Measurements from ENCODE around the gene ZBTB11. TPM values are rescaled to one million over a fixed set of nuclear protein-coding genes. Genes with fewer than 3 reads are reported as not detected.
"Not testable (repeated sequence)": the region's sequence is repeated elsewhere in the genome, so short reads cannot be mapped to it uniquely, and the experiment has no call there.

The ZBTB11 gene
- polyA plus RNA-seq, 3 donors = 5.1 to 20.2 (median 6.8) TPM

DNA sequence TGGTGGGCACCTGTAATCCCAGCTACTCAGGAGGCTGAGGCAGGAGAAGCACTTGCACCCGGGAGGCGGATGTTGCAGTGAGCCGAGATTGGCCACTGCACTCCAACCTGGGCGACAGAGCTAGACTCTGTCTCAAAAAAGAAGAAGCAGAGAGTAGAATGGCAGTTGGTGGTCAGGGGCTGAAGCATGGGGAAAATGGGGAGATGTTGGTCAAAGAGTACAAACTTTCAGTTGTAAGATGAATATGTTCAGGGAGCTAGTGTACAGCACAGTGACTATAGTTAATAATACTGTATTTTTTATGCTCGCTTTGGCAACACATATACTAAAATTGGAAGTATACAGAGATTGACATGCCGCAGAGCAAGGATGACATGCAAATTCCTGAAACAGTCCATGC lies 61.4 kb downstream of the ZBTB11 start:
- Mint-ChIP-seq H3K27me3 (ENCODE audit: low read depth in 3 of 3) (peaks cover 0 to 2% (median 1%) of the 10 kb centered on the region in 3 donors), H3K4me1 (no peaks in the 10 kb centered on the region), H3K9me3 (peaks cover 0 to 8% (median 3%) of the 10 kb centered on the region in 7 donors), H3K4me3 (no peak overlapping the region), H3K36me3 (no peaks in the 10 kb centered on the region), H3K27ac (no peak overlapping the region)
- Histone ChIP-seq H3K36me3 (replicated peaks in 1 of 2; ENCODE audit: control insufficient read depth in 1 of 2, insufficient read depth in 2 of 2, low read length in 2 of 2) (no peaks in the 10 kb centered on the region), H3K4me2 (replicated peaks; ENCODE audit: extremely low read depth, low read length, poor library complexity, severe bottlenecking) (no peak overlapping the region), H3K27me3 (ENCODE audit: control insufficient read depth in 2 of 2, insufficient read depth in 2 of 2, low read length in 2 of 2) (no peaks in the 10 kb centered on the region), H2AFZ (ENCODE audit: insufficient read depth, low read depth, low read length, poor library complexity, severe bottlenecking) (no peak overlapping the region), H3K9me3 (replicated peaks in 1 of 2; ENCODE audit: control insufficient read depth in 1 of 2, insufficient read depth in 1 of 2, low read length in 2 of 2) (no peaks in the 10 kb centered on the region), H3K9ac (ENCODE audit: insufficient read depth, low read length, poor library complexity, severe bottlenecking) (no peak overlapping the region), H3K4me1 (ENCODE audit: control insufficient read depth in 1 of 2, insufficient read depth in 2 of 2, low read length in 2 of 2) (no peaks in the 10 kb centered on the region), H4K20me1 (ENCODE audit: insufficient read depth, low read length) (no peaks in the 10 kb centered on the region), H3K4me3 (replicated peaks in 1 of 3; ENCODE audit: low read depth in 2 of 3, low read length in 3 of 3) (no peak overlapping the region), H3K27ac (ENCODE audit: low read depth in 1 of 2, low read length in 2 of 2) (no peak overlapping the region), H3K79me2 (ENCODE audit: insufficient read depth, low read length) (no peaks in the 10 kb centered on the region)
- no peak for DNase-seq
- intact Hi-C loops (cut with micrococcal nuclease) = no loop called here
- WGBS (ENCODE audit: insufficient coverage) = 91% methylated on average over 4 of the region's 6 CpGs
- TF ChIP-seq, protein P1, sequence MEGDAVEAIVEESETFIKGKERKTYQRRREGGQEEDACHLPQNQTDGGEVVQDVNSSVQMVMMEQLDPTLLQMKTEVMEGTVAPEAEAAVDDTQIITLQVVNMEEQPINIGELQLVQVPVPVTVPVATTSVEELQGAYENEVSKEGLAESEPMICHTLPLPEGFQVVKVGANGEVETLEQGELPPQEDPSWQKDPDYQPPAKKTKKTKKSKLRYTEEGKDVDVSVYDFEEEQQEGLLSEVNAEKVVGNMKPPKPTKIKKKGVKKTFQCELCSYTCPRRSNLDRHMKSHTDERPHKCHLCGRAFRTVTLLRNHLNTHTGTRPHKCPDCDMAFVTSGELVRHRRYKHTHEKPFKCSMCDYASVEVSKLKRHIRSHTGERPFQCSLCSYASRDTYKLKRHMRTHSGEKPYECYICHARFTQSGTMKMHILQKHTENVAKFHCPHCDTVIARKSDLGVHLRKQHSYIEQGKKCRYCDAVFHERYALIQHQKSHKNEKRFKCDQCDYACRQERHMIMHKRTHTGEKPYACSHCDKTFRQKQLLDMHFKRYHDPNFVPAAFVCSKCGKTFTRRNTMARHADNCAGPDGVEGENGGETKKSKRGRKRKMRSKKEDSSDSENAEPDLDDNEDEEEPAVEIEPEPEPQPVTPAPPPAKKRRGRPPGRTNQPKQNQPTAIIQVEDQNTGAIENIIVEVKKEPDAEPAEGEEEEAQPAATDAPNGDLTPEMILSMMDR (IDR thresholded peaks at IDR 0.05) = no peak

DNA sequence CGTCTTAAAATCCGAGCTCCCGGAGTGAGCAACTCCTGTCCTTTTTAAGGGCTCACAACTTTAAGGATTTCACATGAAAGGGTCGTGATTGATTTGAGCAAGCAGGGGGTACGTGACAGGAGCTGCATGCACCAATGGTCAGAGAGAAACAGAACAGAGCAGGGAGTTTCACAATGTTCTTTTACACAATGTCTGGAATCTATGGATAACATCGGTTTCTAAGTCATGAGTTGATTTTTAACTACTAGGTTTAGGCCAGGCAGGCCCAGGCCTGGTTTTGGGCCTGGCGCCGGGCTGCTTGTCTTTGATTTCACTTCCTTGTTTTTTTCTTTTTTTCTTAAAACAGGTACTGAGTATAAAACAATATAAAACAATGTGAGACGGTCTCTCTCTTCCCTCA lies 63.9 kb downstream of the ZBTB11 start:
- H3K27me3 Mint-ChIP-seq (ENCODE audit: low read depth in 3 of 3); H4K20me1 ChIP-seq (ENCODE audit: insufficient read depth, low read length); H3K36me3 ChIP-seq (replicated peaks in 1 of 2; ENCODE audit: control insufficient read depth in 1 of 2, insufficient read depth in 2 of 2, low read length in 2 of 2); H3K79me2 ChIP-seq (ENCODE audit: insufficient read depth, low read length); H3K27me3 ChIP-seq (ENCODE audit: control insufficient read depth in 2 of 2, insufficient read depth in 2 of 2, low read length in 2 of 2); H3K27ac ChIP-seq (ENCODE audit: low read depth in 1 of 2, low read length in 2 of 2); H3K9me3 ChIP-seq (replicated peaks in 1 of 2; ENCODE audit: control insufficient read depth in 1 of 2, insufficient read depth in 1 of 2, low read length in 2 of 2); H2AFZ ChIP-seq (ENCODE audit: insufficient read depth, low read depth, low read length, poor library complexity, severe bottlenecking); H3K4me3 Mint-ChIP-seq; H3K4me3 ChIP-seq (replicated peaks in 1 of 3; ENCODE audit: low read depth in 2 of 3, low read length in 3 of 3); H3K4me2 ChIP-seq (replicated peaks; ENCODE audit: extremely low read depth, low read length, poor library complexity, severe bottlenecking); H3K4me1 Mint-ChIP-seq; DNase-seq; H3K36me3 Mint-ChIP-seq; H3K4me1 ChIP-seq (ENCODE audit: control insufficient read depth in 1 of 2, insufficient read depth in 2 of 2, low read length in 2 of 2); intact Hi-C loops (cut with micrococcal nuclease); H3K9ac ChIP-seq (ENCODE audit: insufficient read depth, low read length, poor library complexity, severe bottlenecking); H3K9me3 Mint-ChIP-seq: not testable (repeated sequence)
- peak overlapping the region in 1 of 7 donors; percentile 13 for H3K27ac Mint-ChIP-seq
- WGBS (ENCODE audit: insufficient coverage) = 94% methylated on average over 3 of the region's 9 CpGs
